HPDE6-E6E7 (cell line): ENCODE results near the gene GABPA.
"Not testable (repeated sequence)": the region's sequence is repeated elsewhere in the genome, so short reads cannot be mapped to it uniquely, and the experiment has no call there.

Source experiments
- DNase-seq: peaks from one replicate; pipeline ENCODE4 v3.0.0; 2011; ENCODE audit warnings: missing footprints; ENCODE audit errors: extremely low spot score

Gene GABPA

DNA sequence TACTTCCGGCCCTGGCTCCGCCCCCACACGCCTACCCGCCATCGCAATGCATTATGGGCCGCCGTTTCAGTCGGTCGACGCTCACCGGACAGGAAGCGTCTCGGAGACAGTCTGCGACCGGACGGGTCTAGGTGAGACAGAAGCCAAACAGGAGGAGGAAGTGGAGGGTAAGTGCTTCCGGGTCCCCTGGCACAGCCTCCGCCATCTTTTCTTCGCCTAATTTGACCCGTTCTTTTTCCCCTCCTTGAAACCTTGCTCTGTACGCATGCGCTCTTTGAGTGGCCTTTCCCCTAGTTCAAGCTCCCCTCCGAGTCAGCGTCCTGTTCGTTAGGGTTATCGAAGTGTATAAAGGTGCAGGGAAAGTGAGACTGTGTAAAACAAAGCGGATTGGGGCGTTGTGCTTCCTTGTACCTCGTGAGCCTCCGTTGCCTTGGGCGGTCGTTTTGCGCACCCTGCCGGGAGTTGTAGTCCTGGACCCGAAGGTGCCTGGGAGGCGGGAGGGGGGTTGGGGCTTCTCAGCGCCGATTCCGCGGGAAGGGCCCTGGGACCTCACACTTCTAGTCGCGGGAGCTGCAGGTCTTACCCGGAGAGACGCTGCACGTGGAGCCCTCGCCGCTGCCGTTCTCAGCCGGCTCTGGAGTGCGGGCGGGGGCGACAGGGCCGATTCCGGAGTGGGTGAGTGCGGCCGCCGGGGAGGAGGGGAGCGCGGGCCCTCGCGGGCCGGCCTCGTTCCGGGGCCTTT, at the start of gene GABPA, which contains the start of gene ATP5PF:
TSS of gene GABPA (plus strand) at position 69 of the 742 bp plus-strand sequence. CDS start 6,627 bp downstream, outside the sequence.
TSS of gene ATP5PF (minus strand) at position 1 of the 742 bp plus-strand sequence. CDS start 5,110 bp downstream, outside the sequence.
- peak; percentile 83 for DNase-seq

GRCh38 chr21:25687787-25688186, 47.0 kb upstream of the GABPA start:
- no peak for DNase-seq

GRCh38 chr21:25688275-25689155, 46.3 kb upstream of the GABPA start:
- no peak for DNase-seq

DNA sequence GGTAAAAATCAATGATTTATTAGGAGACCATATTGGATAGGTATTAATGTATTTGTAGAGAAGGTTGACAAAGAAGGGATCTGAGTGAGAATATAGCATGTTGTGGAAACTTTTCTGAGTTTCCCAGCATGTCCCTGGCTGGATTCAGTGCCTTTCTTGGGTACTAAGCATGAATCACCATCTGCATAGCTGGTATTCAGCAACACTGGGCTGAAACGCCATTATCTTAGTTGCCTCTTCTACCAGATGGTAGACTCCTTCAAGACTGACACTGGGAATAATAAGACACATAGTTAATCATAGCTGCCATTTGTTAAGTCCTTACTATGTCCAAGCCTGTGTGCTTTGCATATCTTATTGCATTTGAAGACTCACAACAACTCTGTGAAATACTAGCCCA, 45.5 kb upstream of the GABPA start:
- DNase-seq, result no peak

- DNase-seq, result no peak
Measured at GRCh38 chr21:25691976-25692375, 42.8 kb upstream of the GABPA start.

- not testable (repeated sequence) for DNase-seq
Measured at GRCh38 chr21:25695461-25695860, 39.3 kb upstream of the GABPA start.

DNA sequence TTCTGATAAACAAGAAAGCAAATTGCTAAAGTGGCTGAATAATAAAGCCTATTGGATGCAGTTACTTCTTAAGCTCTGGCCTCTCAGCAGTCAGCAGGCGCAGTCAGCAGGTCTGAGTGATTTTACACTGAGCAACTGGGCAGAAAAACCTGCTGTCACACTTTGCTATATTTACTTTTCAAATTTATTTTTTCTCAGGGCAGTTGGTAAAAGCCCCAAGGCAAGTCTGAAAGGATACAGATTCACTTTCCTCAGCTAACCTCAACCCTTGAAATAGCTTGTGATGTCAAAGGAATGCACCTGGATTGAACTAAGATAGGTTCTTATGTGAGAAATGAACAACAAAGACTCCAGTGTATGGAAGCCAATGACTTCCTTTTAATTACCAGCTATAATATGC, 34.0 kb upstream of the GABPA start:
- no peak for DNase-seq

DNA sequence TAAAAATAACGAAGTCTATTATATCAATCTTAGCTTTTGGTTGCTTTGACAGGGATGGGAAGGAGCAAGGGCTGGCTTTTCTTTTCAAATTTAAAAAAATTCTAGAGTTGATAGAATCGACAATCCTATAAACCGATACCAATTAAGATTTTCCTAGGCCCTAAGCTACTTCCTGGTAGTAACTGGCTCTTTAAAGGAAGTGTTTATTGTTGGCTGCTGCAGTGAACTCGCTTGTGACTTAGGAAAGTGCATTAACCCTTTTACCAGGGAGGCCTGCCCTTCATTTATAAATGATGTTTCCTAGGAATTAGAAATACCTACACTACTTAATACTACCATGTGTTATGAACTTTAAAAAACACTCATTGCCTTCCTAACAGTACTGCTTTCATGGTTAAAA, 33.2 kb upstream of the GABPA start:
- DNase-seq, result no peak

DNA sequence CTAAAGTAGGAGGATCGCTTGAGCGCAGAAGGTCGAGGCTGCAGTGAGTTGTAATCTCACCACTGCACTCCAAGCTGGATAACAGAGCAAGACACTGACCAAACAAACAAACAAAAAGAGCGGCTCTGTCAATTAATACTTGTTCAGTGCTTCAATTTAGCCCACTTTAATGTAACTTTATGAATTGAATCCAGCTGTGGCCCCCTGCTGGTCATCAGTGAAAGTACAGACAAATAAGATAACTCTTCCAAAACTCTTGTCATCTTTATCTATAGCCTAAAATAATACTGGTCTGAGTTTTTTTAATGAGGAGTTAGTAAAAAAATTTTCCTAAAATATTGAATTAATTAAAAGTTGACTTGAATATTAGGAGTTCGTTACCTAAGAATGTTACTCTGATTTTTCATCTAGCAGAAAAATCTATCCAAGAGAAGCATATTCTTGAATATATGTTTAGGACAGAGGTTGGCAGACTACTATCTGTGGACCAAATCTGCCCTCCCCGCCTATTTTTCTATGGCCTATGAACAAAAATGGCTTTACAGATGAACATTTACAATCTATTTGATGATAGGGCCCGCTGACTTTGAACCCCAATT, 26.2 kb upstream of the GABPA start:
- no peak for DNase-seq

GRCh38 chr21:25709684-25710265, 25.0 kb upstream of the GABPA start:
- no peak for DNase-seq

- DNase-seq, result no peak
Measured at GRCh38 chr21:25710550-25710949, 24.2 kb upstream of the GABPA start.

- DNase-seq, result not testable (repeated sequence)
Measured at GRCh38 chr21:25714066-25714465, 20.7 kb upstream of the GABPA start.

GRCh38 chr21:25717491-25718147, 17.2 kb upstream of the GABPA start:
- DNase-seq, result no peak

- no peak for DNase-seq
Measured at GRCh38 chr21:25721987-25722386, 12.8 kb upstream of the GABPA start.

DNA sequence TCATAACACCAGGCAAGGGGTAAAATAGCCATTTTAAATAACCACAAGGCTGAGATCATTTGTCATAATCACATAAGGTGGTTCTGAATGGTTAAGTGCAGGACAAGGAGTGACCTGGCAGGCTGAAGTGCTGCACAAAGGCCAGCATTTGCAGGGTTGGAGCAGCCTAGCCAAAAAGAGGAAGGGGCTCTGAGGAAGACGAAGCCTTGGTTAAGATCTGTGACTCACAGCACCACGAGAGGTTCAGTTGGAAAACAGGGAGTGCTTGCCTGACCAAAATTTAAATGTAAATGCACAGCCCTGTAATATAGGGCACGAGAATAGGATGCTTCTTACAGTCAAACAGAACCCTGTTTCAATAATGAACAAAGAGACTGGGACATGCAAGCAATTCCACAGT, 12.1 kb upstream of the GABPA start:
- no peak for DNase-seq

DNA sequence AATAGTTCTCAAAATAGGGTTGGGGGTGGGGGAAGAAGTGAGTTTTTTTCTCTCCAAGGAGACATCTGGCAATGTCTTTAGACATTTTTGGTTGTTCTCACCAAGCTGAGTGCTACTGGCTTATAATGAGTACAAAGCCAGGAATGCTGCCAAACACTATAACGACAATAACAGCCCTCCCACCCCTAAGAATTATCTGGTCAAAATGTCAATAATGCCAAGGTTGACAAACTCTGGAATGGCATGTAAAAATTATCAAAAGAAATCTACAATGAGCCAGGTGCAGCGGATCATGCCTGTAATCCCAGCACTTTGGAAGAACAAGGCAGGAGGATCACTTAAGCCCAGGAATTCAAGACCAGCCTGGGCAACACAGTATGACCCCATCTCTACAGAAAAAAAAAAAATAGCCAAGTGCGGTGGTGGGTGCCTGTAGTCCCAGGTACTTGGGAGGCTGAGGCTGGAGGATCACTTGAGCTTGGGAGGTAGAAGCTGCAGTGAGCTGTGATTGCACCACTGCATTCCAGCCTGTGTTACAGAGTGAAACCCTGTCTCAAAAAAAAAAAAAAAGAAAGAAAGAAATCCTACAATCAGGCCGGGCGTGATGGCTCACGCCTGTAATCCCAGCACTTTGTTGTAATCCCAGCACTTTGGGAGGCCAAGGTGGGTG, 2.5 kb upstream of the GABPA start:
- no peak for DNase-seq

GRCh38 chr21:25733859-25734653, 716 bp upstream of the GABPA start:
- no peak for DNase-seq

- no peak for DNase-seq
Measured at GRCh38 chr21:25734654-25734903, 193 bp upstream of the GABPA start.

GRCh38 chr21:25735646-25736597, 1.1 kb downstream of the GABPA start:
- peak; percentile 36 for DNase-seq
